Astrocyte (in vitro differentiated cells and primary cell): ENCODE data around the gene GUCA1A. TPM values are rescaled to one million over a fixed set of nuclear protein-coding genes. Genes with fewer than 3 reads are reported as not detected.
A peak's percentile ranks its signal among the peaks of the same experiment; 100 is the strongest.
"Not testable (repeated sequence)": the region's sequence is repeated elsewhere in the genome, so short reads cannot be mapped to it uniquely, and the experiment has no call there.

ENCODE experiments used
- DNase-seq: peaks from one replicate; pipeline ENCODE4 v3.0.0-alpha.2; 2010; ENCODE audit warnings: low read depth
- FAIRE-seq: peaks from 2 replicates; lab custom pipeline; 2011; peaks lifted over from hg19 to GRCh38; lab: Jason Lieb, UNC
- H2AFZ ChIP-seq: 2 replicates; pipeline ENCODE4 v1.6.0; 2012; ENCODE audit warnings: low read depth, low read length, inconsistent platforms
- H3K27ac ChIP-seq: 2 replicates; pipeline ENCODE4 v1.5.1; 2011; ENCODE audit warnings: low read depth, low read length, inconsistent platforms
- H3K27me3 ChIP-seq: 2 replicates; pipeline ENCODE4 v1.6.0; 2011; ENCODE audit warnings: low read length, inconsistent platforms; ENCODE audit not compliant: insufficient read depth
- H3K36me3 ChIP-seq: 2 replicates; pipeline ENCODE4 v1.5.1; 2011; ENCODE audit warnings: low read length, inconsistent platforms; ENCODE audit not compliant: insufficient read depth
- H3K4me1 ChIP-seq: 2 replicates; pipeline ENCODE4 v1.5.1; 2011; ENCODE audit warnings: low read length, inconsistent platforms; ENCODE audit not compliant: insufficient read depth
- H3K4me2 ChIP-seq: 2 replicates; pipeline ENCODE4 v1.6.0; 2012; ENCODE audit warnings: low read length, inconsistent platforms
- H3K4me3 ChIP-seq: 2 replicates; pipeline ENCODE4 v1.5.1; 2011; ENCODE audit warnings: low read depth, mild to moderate bottlenecking, low read length, inconsistent platforms; ENCODE audit not compliant: insufficient read depth
- H3K79me2 ChIP-seq: 2 replicates; pipeline ENCODE4 v1.6.0; 2012; ENCODE audit warnings: mild to moderate bottlenecking, low read length, inconsistent platforms; ENCODE audit not compliant: insufficient read depth
- H3K9ac ChIP-seq: 2 replicates; pipeline ENCODE4 v1.6.0; 2012; ENCODE audit warnings: mild to moderate bottlenecking, low read length, inconsistent platforms
- H3K9me3 ChIP-seq: 2 replicates; pipeline ENCODE4 v1.5.1; 2012; ENCODE audit warnings: low read depth, mild to moderate bottlenecking, low read length, inconsistent platforms; ENCODE audit not compliant: insufficient read depth
- H4K20me1 ChIP-seq: 2 replicates; pipeline ENCODE4 v1.6.0; 2012; ENCODE audit warnings: low read length, inconsistent platforms; ENCODE audit not compliant: insufficient read depth
- H3K27ac Mint-ChIP-seq: one replicate; pipeline ENCODE4 v1.8.0; 2021; ENCODE audit warnings: mild to moderate bottlenecking, mixed read lengths; ENCODE audit not compliant: unreplicated experiment
- H3K27me3 Mint-ChIP-seq: one replicate; pipeline ENCODE4 v1.8.0; 2021; ENCODE audit warnings: low read depth, mixed read lengths; ENCODE audit not compliant: unreplicated experiment
- H3K36me3 Mint-ChIP-seq: one replicate; pipeline ENCODE4 v1.8.0; 2021; ENCODE audit warnings: low read depth, mixed read lengths; ENCODE audit not compliant: unreplicated experiment
- H3K4me1 Mint-ChIP-seq: one replicate; pipeline ENCODE4 v1.8.0; 2021; ENCODE audit warnings: low read depth, mixed read lengths; ENCODE audit not compliant: unreplicated experiment
- H3K4me3 Mint-ChIP-seq: one replicate; pipeline ENCODE4 v1.8.0; 2021; ENCODE audit warnings: mild to moderate bottlenecking, moderate library complexity, mixed read lengths; ENCODE audit not compliant: unreplicated experiment
- H3K9me3 Mint-ChIP-seq: one replicate; pipeline ENCODE4 v1.8.0; 2021; ENCODE audit warnings: mild to moderate bottlenecking, mixed read lengths; ENCODE audit not compliant: unreplicated experiment
- EZH2 ChIP-seq: IDR thresholded peaks from 2 replicates; pipeline ENCODE4 v1.6.1; 2012; ENCODE audit warnings: mild to moderate bottlenecking, low read length, inconsistent platforms; ENCODE audit not compliant: insufficient read depth
- total RNA-seq: library from RNA; stranded (reverse); gene quantifications from 2 replicates; pipeline ENCODE4 v1.2.1, GENCODE V29; 2021
- TF ChIP-seq, protein P1 (sequence below): IDR thresholded peaks from 2 replicates; pipeline ENCODE4 v1.5.1; 2011; ENCODE audit warnings: low read depth, mild to moderate bottlenecking, inconsistent platforms, low read length, moderate library complexity; ENCODE audit not compliant: insufficient read depth

Gene GUCA1A
- total RNA-seq, 1 donor from 2014 or later: 0.45 TPM

DNA sequence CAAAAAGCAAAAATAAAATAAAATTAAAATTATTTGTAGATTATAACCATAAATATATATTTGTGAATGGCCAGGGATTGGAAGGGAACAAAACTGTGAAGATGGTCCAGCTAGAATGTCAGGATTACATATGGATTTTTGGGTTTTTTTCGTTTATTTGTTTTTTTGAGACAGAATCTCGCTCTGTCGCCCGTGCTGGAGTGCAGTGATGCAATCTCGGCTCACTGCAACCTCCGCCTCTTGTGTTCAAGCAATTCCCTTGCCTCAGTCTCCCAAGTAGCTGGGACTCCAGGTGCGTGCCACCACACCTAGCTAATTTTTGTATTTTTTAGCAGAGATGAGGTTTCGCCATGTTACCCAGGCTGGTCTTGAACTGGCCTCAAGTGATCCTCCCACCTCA is 22.9 kb upstream of the GUCA1A start:
- FAIRE-seq: no peak

DNA sequence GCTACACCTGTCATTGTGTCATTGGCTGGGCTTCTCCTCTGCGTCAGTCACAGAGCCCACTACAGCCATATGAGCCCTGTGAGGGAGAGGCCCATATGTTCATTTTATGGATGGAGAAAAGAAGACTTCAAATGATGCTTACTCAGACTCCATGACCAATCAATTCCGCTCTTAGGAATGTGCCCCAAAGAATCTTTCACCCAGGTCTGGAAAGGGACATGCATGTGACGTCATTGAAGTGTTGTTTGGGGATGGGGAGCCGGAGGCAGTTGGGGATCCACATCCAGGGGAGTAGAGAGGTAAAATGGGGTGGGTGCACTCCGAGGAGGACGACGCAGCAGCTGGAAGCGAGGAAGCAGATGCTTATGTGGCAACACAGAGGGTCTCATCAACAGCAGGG is 21.1 kb upstream of the GUCA1A start:
- TF ChIP-seq, protein P1, sequence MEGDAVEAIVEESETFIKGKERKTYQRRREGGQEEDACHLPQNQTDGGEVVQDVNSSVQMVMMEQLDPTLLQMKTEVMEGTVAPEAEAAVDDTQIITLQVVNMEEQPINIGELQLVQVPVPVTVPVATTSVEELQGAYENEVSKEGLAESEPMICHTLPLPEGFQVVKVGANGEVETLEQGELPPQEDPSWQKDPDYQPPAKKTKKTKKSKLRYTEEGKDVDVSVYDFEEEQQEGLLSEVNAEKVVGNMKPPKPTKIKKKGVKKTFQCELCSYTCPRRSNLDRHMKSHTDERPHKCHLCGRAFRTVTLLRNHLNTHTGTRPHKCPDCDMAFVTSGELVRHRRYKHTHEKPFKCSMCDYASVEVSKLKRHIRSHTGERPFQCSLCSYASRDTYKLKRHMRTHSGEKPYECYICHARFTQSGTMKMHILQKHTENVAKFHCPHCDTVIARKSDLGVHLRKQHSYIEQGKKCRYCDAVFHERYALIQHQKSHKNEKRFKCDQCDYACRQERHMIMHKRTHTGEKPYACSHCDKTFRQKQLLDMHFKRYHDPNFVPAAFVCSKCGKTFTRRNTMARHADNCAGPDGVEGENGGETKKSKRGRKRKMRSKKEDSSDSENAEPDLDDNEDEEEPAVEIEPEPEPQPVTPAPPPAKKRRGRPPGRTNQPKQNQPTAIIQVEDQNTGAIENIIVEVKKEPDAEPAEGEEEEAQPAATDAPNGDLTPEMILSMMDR: no peak
- TF ChIP-seq EZH2: no peak
- Mint-ChIP-seq H3K9me3 (no peaks in the 10 kb centered on the region), H3K4me1 (peaks cover 2% of the 10 kb centered on the region), H3K4me3 (no peak overlapping the region), H3K27me3 (peaks cover 23% of the 10 kb centered on the region), H3K27ac (no peak overlapping the region), H3K36me3 (peaks cover 2% of the 10 kb centered on the region)
- Histone ChIP-seq H3K4me1 (peaks cover 4% of the 10 kb centered on the region), H3K9me3 (no peaks in the 10 kb centered on the region), H3K27me3 (peaks cover 2% of the 10 kb centered on the region), H3K27ac (no peak overlapping the region), H4K20me1 (no peaks in the 10 kb centered on the region), H3K9ac (no peak overlapping the region), H2AFZ (no peak overlapping the region), H3K36me3 (no peaks in the 10 kb centered on the region), H3K4me2 (no peak overlapping the region), H3K79me2 (no peaks in the 10 kb centered on the region), H3K4me3 (no peak overlapping the region)
- DNase-seq: no peak
- no peak for FAIRE-seq

More for the DNA sequence above, 22.9 kb upstream of the GUCA1A start:
- no peak overlapping the region for H3K9ac ChIP-seq
- H3K9me3 ChIP-seq: no peaks in the 10 kb centered on the region
- no peaks in the 10 kb centered on the region for H3K79me2 ChIP-seq
- no peaks in the 10 kb centered on the region for H3K36me3 ChIP-seq
- peaks cover 2% of the 10 kb centered on the region for H3K27me3 ChIP-seq
- TF ChIP-seq EZH2: no peak
- TF ChIP-seq, protein P1: no peak
- H3K27ac ChIP-seq: no peak overlapping the region
- peaks cover 2% of the 10 kb centered on the region for H3K4me1 Mint-ChIP-seq
- no peaks in the 10 kb centered on the region for H3K9me3 Mint-ChIP-seq
- no peak for DNase-seq
- H3K27me3 Mint-ChIP-seq: peaks cover 21% of the 10 kb centered on the region
- no peak overlapping the region for H2AFZ ChIP-seq
- no peak overlapping the region for H3K27ac Mint-ChIP-seq
- no peak overlapping the region for H3K4me2 ChIP-seq
- peaks cover 4% of the 10 kb centered on the region for H3K4me1 ChIP-seq
- H3K4me3 Mint-ChIP-seq: no peak overlapping the region
- H3K36me3 Mint-ChIP-seq: peaks cover 2% of the 10 kb centered on the region
- no peaks in the 10 kb centered on the region for H4K20me1 ChIP-seq
- no peak overlapping the region for H3K4me3 ChIP-seq

DNA sequence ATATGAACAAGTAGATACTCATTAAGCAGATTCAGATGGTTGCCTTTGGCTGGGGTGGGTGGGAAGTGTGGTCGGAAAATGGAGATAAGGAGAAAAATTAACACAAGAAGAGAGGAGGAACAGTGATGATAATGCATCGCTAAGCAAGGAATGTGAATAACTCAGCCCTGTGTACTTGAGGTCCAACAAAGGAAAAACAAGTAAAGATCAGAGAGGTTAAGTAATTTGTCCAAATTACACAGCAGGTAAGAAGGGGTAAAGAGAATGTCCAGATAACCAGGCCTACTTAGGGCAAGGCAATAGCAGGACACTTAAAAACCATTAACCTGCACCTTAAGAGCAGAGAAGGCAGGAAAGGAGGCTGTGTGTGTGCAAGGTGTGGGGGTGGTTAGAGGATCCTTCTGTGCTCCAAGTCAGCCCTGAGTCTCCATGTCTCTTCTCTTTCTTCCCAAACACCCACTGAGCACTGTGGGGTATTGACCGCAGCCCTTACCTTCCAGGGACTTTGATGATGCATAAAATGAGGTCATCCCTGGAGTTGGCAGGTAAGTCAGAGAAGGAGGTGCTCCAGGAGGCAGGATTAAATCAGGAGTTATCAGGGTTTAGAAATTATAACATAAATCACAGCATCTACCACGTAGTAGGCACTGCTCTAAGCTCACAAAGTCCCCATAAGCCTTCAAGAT is 20.5 kb upstream of the GUCA1A start:
- not testable (repeated sequence) for H3K9me3 ChIP-seq, H3K36me3 Mint-ChIP-seq, H2AFZ ChIP-seq, H3K4me2 ChIP-seq, H3K27ac Mint-ChIP-seq, H3K4me1 Mint-ChIP-seq, H3K9ac ChIP-seq, H3K4me3 Mint-ChIP-seq, FAIRE-seq, H4K20me1 ChIP-seq, H3K9me3 Mint-ChIP-seq, H3K27ac ChIP-seq, H3K4me3 ChIP-seq, H3K27me3 ChIP-seq, H3K79me2 ChIP-seq, H3K36me3 ChIP-seq, H3K4me1 ChIP-seq
- peaks cover 23% of the 10 kb centered on the region for H3K27me3 Mint-ChIP-seq
- peak; percentile 9 for DNase-seq
